ENCODE results near the gene NBPF3.
"Not testable (repeated sequence)": the region's sequence is repeated elsewhere in the genome, so short reads cannot be mapped to it uniquely, and the experiment has no call there.

The NBPF3 gene

DNA sequence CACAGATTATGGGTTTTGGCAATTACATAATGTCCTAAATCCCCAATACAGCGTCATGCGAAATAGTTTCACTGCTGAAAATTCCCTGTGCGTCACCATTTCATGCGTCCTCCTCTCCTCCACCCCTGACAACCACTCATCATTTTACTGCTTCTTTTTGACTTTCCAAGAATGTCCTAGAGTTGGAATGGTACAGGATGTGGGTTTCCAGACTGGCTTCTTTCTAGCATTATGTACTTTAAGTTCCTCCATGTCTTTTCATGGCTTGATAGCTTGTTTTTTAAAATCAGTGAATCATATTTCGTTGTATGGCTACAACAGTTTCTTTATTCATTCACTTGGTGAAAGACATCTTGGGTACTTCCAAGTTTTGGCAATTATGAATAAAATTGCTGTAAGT is 7.4 kb downstream of the NBPF3 start:
- Histone ChIP-seq H3K27me3 (ENCODE audit: insufficient read depth, low read depth) (no peaks in the 10 kb centered on the region), H3K4me1 (ENCODE audit: low read depth, poor library complexity, severe bottlenecking) (peaks cover 51% of the 10 kb centered on the region), H3K79me2 (ENCODE audit: insufficient read depth, low read depth) (no peaks in the 10 kb centered on the region), H3K4me2 (peak overlapping the region; percentile 33; the same call in 1 of the 2 replicates), H3K9ac (no peak overlapping the region), H3K36me3 (ENCODE audit: insufficient read depth) (no peaks in the 10 kb centered on the region), H2AFZ (ENCODE audit: low read depth) (no peak overlapping the region), H3K27ac (no peak overlapping the region), H4K20me1 (ENCODE audit: insufficient read depth) (no peaks in the 10 kb centered on the region), H3K4me3 (IDR thresholded peaks at IDR 0.05; ENCODE audit: insufficient read depth, low read depth, low read length) (no peak overlapping the region)
- TF ChIP-seq, protein P1, sequence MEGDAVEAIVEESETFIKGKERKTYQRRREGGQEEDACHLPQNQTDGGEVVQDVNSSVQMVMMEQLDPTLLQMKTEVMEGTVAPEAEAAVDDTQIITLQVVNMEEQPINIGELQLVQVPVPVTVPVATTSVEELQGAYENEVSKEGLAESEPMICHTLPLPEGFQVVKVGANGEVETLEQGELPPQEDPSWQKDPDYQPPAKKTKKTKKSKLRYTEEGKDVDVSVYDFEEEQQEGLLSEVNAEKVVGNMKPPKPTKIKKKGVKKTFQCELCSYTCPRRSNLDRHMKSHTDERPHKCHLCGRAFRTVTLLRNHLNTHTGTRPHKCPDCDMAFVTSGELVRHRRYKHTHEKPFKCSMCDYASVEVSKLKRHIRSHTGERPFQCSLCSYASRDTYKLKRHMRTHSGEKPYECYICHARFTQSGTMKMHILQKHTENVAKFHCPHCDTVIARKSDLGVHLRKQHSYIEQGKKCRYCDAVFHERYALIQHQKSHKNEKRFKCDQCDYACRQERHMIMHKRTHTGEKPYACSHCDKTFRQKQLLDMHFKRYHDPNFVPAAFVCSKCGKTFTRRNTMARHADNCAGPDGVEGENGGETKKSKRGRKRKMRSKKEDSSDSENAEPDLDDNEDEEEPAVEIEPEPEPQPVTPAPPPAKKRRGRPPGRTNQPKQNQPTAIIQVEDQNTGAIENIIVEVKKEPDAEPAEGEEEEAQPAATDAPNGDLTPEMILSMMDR (conservative IDR thresholded peaks at IDR 0.05; ENCODE audit: low read depth, low read length) = no peak

DNA sequence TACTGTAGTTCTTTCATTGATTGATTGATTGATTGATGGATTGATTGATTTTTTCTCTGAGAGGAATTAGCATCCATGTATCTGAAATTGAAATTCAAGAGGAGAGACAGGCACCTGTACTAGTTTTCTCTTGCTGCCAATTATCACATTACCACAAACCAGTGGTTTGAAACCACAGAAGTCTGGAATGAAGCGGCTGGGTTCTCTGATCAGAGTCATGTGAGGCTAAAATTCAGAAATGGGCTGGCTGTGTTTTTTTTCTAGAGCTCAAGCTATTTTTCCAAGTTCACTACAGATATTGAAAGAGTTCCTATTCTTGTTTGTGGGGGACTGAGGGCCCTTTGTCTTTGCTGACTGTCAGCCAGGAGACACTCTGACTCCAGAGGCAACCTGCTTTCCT is 10.0 kb downstream of the NBPF3 start:
- Histone ChIP-seq H3K27me3 (ENCODE audit: insufficient read depth, low read depth) (no peaks in the 10 kb centered on the region), H3K4me3 (IDR thresholded peaks at IDR 0.05; ENCODE audit: insufficient read depth, low read depth, low read length) (no peak overlapping the region), H3K4me1 (ENCODE audit: low read depth, poor library complexity, severe bottlenecking) (peaks cover 51% of the 10 kb centered on the region), H3K4me2 (peak overlapping the region; percentile 38), H2AFZ (ENCODE audit: low read depth) (no peak overlapping the region), H3K9ac (no peak overlapping the region), H3K36me3 (ENCODE audit: insufficient read depth) (no peaks in the 10 kb centered on the region), H4K20me1 (ENCODE audit: insufficient read depth) (no peaks in the 10 kb centered on the region), H3K79me2 (ENCODE audit: insufficient read depth, low read depth) (no peaks in the 10 kb centered on the region), H3K27ac (no peak overlapping the region)
- TF ChIP-seq, protein P1 (conservative IDR thresholded peaks at IDR 0.05; ENCODE audit: low read depth, low read length) = no peak

DNA sequence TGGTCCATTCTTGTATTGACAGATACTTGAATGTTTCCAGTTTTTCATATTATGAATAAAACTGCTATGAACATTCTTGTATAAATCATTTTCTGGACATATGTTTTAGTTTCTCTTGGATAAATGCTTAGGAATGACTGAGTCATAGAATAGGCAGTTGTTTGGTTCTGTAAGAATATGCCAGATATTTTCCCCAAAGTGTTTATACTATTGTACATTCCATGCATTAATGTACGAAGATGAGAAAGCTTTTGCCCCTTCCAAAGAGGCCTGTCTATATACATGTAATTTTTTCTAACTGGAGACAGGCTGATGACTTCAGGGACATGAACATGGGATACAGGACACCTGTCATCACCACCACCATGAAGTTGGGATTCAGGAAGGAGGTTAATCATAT is 11.3 kb downstream of the NBPF3 start:
- Histone ChIP-seq H4K20me1 (ENCODE audit: insufficient read depth) (no peaks in the 10 kb centered on the region), H3K9ac (no peak overlapping the region), H3K79me2 (ENCODE audit: insufficient read depth, low read depth) (no peaks in the 10 kb centered on the region), H3K27me3 (ENCODE audit: insufficient read depth, low read depth) (no peaks in the 10 kb centered on the region), H3K4me2 (no peak overlapping the region), H3K27ac (no peak overlapping the region), H2AFZ (ENCODE audit: low read depth) (no peak overlapping the region), H3K36me3 (ENCODE audit: insufficient read depth) (no peaks in the 10 kb centered on the region), H3K4me3 (IDR thresholded peaks at IDR 0.05; ENCODE audit: insufficient read depth, low read depth, low read length) (no peak overlapping the region), H3K4me1 (ENCODE audit: low read depth, poor library complexity, severe bottlenecking) (peaks cover 43% of the 10 kb centered on the region)
- TF ChIP-seq, protein P1 (conservative IDR thresholded peaks at IDR 0.05; ENCODE audit: low read depth, low read length) = no peak

DNA sequence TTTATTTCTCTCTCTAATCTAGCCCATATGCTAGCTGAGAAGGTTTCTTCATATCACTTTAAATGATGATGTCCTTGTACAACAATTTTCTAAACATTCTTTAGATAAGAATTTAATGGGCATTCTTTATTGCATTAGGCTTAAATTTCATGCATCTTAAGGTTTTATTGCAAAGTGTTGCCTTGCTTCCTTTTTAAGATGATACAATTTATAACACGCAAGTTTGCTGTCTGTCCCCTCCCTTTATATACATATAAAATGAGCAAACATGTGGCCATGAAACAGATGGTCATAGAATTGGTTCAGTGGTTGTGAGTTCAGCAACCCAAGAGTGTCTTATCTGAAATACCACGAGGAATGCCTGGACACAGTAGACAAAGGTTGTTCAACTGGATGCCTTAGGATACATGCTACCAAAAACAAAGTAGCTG is 12.1 kb downstream of the NBPF3 start:
- H4K20me1 ChIP-seq (ENCODE audit: insufficient read depth) = no peaks in the 10 kb centered on the region
- no peak overlapping the region for H3K27ac ChIP-seq
- H3K4me3 ChIP-seq (IDR thresholded peaks at IDR 0.05; ENCODE audit: insufficient read depth, low read depth, low read length) = no peak overlapping the region
- TF ChIP-seq, protein P1 (conservative IDR thresholded peaks at IDR 0.05; ENCODE audit: low read depth, low read length) = no peak
- no peak overlapping the region for H3K9ac ChIP-seq
- H3K79me2 ChIP-seq (ENCODE audit: insufficient read depth, low read depth) = no peaks in the 10 kb centered on the region
- no peak overlapping the region for H2AFZ ChIP-seq (ENCODE audit: low read depth)
- no peaks in the 10 kb centered on the region for H3K27me3 ChIP-seq (ENCODE audit: insufficient read depth, low read depth)
- H3K4me2 ChIP-seq = no peak overlapping the region
- peaks cover 37% of the 10 kb centered on the region for H3K4me1 ChIP-seq (ENCODE audit: low read depth, poor library complexity, severe bottlenecking)
- H3K36me3 ChIP-seq (ENCODE audit: insufficient read depth) = no peaks in the 10 kb centered on the region

DNA sequence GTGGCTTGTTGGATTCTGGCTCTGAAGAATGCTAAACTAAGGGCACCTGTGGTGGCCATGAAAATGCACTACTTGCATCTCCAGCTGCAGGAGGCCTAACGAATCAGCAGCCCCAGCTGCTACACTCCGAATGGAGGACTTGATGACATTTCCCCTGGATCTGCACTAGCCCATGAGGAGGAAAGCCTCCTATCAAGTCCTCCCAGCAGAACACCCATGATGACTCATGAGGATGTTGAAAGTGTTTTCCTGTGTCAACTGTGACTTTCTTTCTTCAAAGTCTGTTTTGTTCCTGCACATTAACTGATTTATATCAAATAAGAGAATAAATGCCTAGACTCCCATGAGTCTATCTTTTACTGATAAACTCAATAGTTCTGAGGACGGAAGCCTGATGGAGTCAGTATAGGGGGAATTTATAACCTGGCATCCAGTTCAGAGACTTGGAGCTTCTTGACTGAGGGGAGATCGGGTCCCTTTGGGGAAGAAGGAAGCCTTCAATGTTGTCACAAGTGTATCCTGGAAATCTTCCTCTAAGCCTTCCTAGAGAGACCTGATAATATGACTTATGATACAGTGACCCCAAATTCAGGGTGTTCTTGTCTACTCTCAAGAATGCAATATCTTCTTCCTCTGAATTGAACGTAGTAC is 14.2 kb downstream of the NBPF3 start:
- H3K27me3 ChIP-seq (ENCODE audit: insufficient read depth, low read depth); H2AFZ ChIP-seq (ENCODE audit: low read depth); H3K36me3 ChIP-seq (ENCODE audit: insufficient read depth); H3K9ac ChIP-seq; H4K20me1 ChIP-seq (ENCODE audit: insufficient read depth); H3K79me2 ChIP-seq (ENCODE audit: insufficient read depth, low read depth); H3K4me2 ChIP-seq; H3K4me3 ChIP-seq (IDR thresholded peaks at IDR 0.05; ENCODE audit: insufficient read depth, low read depth, low read length); H3K27ac ChIP-seq: not testable (repeated sequence)
- H3K4me1 ChIP-seq (ENCODE audit: low read depth, poor library complexity, severe bottlenecking) = peaks cover 16% of the 10 kb centered on the region

DNA sequence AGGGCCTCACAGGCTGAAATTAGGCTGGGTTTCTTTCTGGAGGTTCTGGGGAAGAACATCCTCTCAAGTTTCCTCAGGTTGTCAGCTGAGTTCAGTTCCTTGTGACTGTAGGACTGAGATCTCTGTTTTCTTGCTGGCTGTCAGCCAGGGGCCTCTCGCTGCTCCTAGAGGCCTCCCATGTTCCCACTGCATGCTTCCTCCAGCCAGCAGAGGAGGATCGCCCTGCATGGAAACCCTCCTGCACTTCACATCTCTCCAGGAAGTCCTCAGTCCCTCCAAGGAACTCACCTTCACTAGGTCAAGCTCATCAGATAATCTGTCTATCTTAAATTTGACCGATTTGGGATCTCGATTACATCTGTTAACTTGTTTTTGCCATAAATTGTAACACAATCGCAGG is 15.0 kb downstream of the NBPF3 start:
- not testable (repeated sequence) for H3K27me3 ChIP-seq (ENCODE audit: insufficient read depth, low read depth); H3K9ac ChIP-seq; H3K4me2 ChIP-seq; H3K4me3 ChIP-seq (IDR thresholded peaks at IDR 0.05; ENCODE audit: insufficient read depth, low read depth, low read length); H3K4me1 ChIP-seq (ENCODE audit: low read depth, poor library complexity, severe bottlenecking); H3K79me2 ChIP-seq (ENCODE audit: insufficient read depth, low read depth); H3K36me3 ChIP-seq (ENCODE audit: insufficient read depth); H3K27ac ChIP-seq; H4K20me1 ChIP-seq (ENCODE audit: insufficient read depth); H2AFZ ChIP-seq (ENCODE audit: low read depth)

Data from KMS-11 (cell line).